EH (cell line): Measurements from ENCODE around the gene PTPN9.
"Not testable (repeated sequence)": the region's sequence is repeated elsewhere in the genome, so short reads cannot be mapped to it uniquely, and the experiment has no call there.

Experiments used
- DNase-seq: peaks from one replicate; pipeline ENCODE4 v3.0.0-alpha.2; 2015; ENCODE audit warnings: low read depth

PTPN9 gene

GRCh38 chr15:75582943-75583342, 3.8 kb upstream of the PTPN9 start:
- DNase-seq, result not testable (repeated sequence)

GRCh38 chr15:75578173-75578947, 755 bp downstream of the PTPN9 start:
- DNase-seq, result peak; percentile 36

- peak; percentile 34 for DNase-seq
Measured at GRCh38 chr15:75577401-75578172, 1.5 kb downstream of the PTPN9 start.

GRCh38 chr15:75573648-75574384, 5.3 kb downstream of the PTPN9 start:
- DNase-seq, result no peak

GRCh38 chr15:75570126-75570845, 8.8 kb downstream of the PTPN9 start:
- peak; percentile 40 for DNase-seq

- DNase-seq, result peak; percentile 45
Measured at GRCh38 chr15:75565062-75565970, 13.8 kb downstream of the PTPN9 start.

- DNase-seq, result no peak
Measured at GRCh38 chr15:75561888-75562287, 17.2 kb downstream of the PTPN9 start.

- not testable (repeated sequence) for DNase-seq
Measured at GRCh38 chr15:75559360-75559759, 19.8 kb downstream of the PTPN9 start.

- not testable (repeated sequence) for DNase-seq
Measured at GRCh38 chr15:75558955-75559354, 20.2 kb downstream of the PTPN9 start.

GRCh38 chr15:75554717-75555116, 24.4 kb downstream of the PTPN9 start:
- peak; percentile 57 for DNase-seq

GRCh38 chr15:75553659-75554058, 25.5 kb downstream of the PTPN9 start:
- no peak for DNase-seq

GRCh38 chr15:75551091-75551490, 28.0 kb downstream of the PTPN9 start:
- DNase-seq, result peak; percentile 62

GRCh38 chr15:75545064-75545463, 34.1 kb downstream of the PTPN9 start:
- DNase-seq, result no peak

GRCh38 chr15:75544359-75544758, 34.8 kb downstream of the PTPN9 start:
- no peak for DNase-seq

- not testable (repeated sequence) for DNase-seq
Measured at GRCh38 chr15:75542949-75543545, 36.1 kb downstream of the PTPN9 start.

- no peak for DNase-seq
Measured at GRCh38 chr15:75542386-75542797, 36.7 kb downstream of the PTPN9 start.

- DNase-seq, result no peak
Measured at GRCh38 chr15:75538376-75538775, 40.7 kb downstream of the PTPN9 start.

GRCh38 chr15:75533945-75534344, 45.2 kb downstream of the PTPN9 start:
- no peak for DNase-seq

- DNase-seq, result peak; percentile 78
Measured at GRCh38 chr15:75532413-75533250, 46.5 kb downstream of the PTPN9 start.
